Karpas-422 (cell line): Measurements from ENCODE around the gene REEP6. TPM values are rescaled to one million over a fixed set of nuclear protein-coding genes. Genes with fewer than 3 reads are reported as not detected.
A peak's percentile ranks its signal among the peaks of the same experiment; 100 is the strongest.

Experiments
- DNase-seq: peaks from one replicate; pipeline ENCODE4 v3.0.0-alpha.2; 2015
- H2AFZ ChIP-seq: fragments of 200-600 bp; sonication (generic); 2 replicates; pipeline ENCODE4 v1.6.1; 2014; ENCODE audit warnings: antibody characterized with exemption, low read length, mixed read lengths
- H3K27ac ChIP-seq: fragments of 200-600 bp; sonication (generic); 2 replicates; pipeline ENCODE4 v1.5.1; 2014; ENCODE audit warnings: mild to moderate bottlenecking, low read length, moderate library complexity
- H3K27me3 ChIP-seq: fragments of 200-600 bp; sonication (generic); 2 replicates; pipeline ENCODE4 v1.6.1; 2014; ENCODE audit warnings: low read length, mixed read lengths
- H3K36me3 ChIP-seq: fragments of 200-600 bp; sonication (generic); 2 replicates; pipeline ENCODE4 v1.6.1; 2014; ENCODE audit warnings: low read length, mixed read lengths; ENCODE audit not compliant: insufficient read depth
- H3K4me1 ChIP-seq: fragments of 200-600 bp; sonication (generic); 2 replicates; pipeline ENCODE4 v1.6.1; 2014; ENCODE audit warnings: mild to moderate bottlenecking, low read length, mixed read lengths
- H3K4me2 ChIP-seq: fragments of 200-600 bp; sonication (generic); 2 replicates; pipeline ENCODE4 v1.6.1; 2014; ENCODE audit warnings: low read length, low read depth, mild to moderate bottlenecking; ENCODE audit not compliant: poor library complexity, severe bottlenecking
- H3K4me3 ChIP-seq: fragments of 200-600 bp; sonication (generic); 2 replicates; pipeline ENCODE4 v1.5.1; 2014; ENCODE audit warnings: mild to moderate bottlenecking, antibody characterized with exemption, low read length, mixed read lengths
- H3K79me2 ChIP-seq: fragments of 200-600 bp; sonication (generic); 2 replicates; pipeline ENCODE4 v1.6.1; 2014; ENCODE audit warnings: mild to moderate bottlenecking, low read length, mixed read lengths
- H3K9ac ChIP-seq: fragments of 200-600 bp; sonication (generic); 2 replicates; pipeline ENCODE4 v1.6.0; 2014; ENCODE audit warnings: low read length
- H3K9me2 ChIP-seq: fragments of 200-600 bp; sonication (generic), shearing (Covaris generic); replicated peaks from 2 replicates; pipeline ENCODE4 v1.6.0; 2014; ENCODE audit warnings: mild to moderate bottlenecking, low read length, moderate library complexity; ENCODE audit not compliant: insufficient read depth
- H3K9me3 ChIP-seq: fragments of 300-700, 200-600 bp; sonication (generic); 2 replicates; pipeline ENCODE4 v1.6.1; 2014; ENCODE audit warnings: low read length, mixed read lengths
- H4K20me1 ChIP-seq: fragments of 200-600 bp; sonication (generic); 2 replicates; pipeline ENCODE4 v1.6.1; 2014; ENCODE audit warnings: mild to moderate bottlenecking, antibody characterized with exemption, low read length, low read depth; ENCODE audit not compliant: insufficient read depth
- total RNA-seq: library from RNA; depleted of rRNA; stranded (reverse); fragments of >200 nt; shearing (Covaris generic); gene quantifications from 2 replicates; pipeline ENCODE4 v1.2.3, GENCODE V29; 2014; ENCODE audit warnings: low replicate concordance; rRNA removed

Gene REEP6
- total RNA-seq = 1.3 and 1.5 TPM in 2 replicates

DNA sequence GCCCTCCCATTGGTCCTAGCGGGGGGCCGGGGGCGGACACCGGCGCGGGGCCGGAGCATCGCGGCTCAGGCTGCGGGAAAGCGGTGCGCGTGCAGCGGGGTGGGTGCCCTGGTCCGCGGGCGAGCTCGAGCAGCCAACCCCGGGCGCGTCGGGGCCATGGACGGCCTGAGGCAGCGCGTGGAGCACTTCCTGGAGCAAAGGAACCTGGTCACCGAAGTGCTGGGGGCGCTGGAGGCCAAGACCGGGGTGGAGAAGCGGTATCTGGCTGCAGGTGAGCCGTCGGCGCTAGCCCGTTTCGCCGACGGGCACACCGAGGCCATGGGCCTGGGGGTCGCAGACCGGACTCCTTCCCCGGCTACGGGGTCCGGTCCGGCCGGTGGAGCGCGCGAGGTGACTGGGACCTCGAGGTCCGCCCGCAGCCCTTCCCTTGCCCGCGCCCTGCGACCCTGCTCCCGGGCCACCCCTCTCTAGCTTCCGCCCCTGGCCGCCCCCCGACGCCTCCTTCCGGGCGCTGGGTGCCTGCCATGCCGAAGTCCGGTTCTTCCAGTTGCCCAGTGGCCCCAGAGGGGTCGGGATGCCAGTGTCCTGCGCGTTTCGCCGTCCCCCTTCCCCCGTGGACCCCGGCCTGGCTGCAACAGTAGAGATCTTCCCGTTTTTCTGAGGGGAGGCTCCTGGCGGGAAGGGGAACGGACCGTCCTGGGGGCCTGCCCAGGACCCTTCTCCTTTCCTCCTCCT, at the start of gene REEP6:
REEP6 (plus strand) TSS at position 68 of the 735 bp plus-strand sequence; CDS start at position 157, 89 bp downstream.
- 0 out of 2 replicates have a peak within 1 kb of the TSS, but pooled peaks have one; percentile 6 for H3K27ac ChIP-seq
- peak; percentile 42 for DNase-seq
- H3K4me1 ChIP-seq = peaks cover 16% of the 10 kb centered on the region
- H3K9me3 ChIP-seq = no peaks in the 10 kb centered on the region
- peak within 1 kb of the TSS; percentile 94 for H3K4me2 ChIP-seq
- no peaks in the 10 kb centered on the region for H3K27me3 ChIP-seq
- no peaks in the 10 kb centered on the region for H4K20me1 ChIP-seq
- H2AFZ ChIP-seq = peak within 1 kb of the TSS; percentile 90
- no peaks in the 10 kb centered on the region for H3K79me2 ChIP-seq
- no peaks in the 10 kb centered on the region for H3K9me2 ChIP-seq
- peak within 1 kb of the TSS; percentile 83 for H3K9ac ChIP-seq
- H3K36me3 ChIP-seq = no peaks in the 10 kb centered on the region
- H3K4me3 ChIP-seq = peak within 1 kb of the TSS; percentile 78

DNA sequence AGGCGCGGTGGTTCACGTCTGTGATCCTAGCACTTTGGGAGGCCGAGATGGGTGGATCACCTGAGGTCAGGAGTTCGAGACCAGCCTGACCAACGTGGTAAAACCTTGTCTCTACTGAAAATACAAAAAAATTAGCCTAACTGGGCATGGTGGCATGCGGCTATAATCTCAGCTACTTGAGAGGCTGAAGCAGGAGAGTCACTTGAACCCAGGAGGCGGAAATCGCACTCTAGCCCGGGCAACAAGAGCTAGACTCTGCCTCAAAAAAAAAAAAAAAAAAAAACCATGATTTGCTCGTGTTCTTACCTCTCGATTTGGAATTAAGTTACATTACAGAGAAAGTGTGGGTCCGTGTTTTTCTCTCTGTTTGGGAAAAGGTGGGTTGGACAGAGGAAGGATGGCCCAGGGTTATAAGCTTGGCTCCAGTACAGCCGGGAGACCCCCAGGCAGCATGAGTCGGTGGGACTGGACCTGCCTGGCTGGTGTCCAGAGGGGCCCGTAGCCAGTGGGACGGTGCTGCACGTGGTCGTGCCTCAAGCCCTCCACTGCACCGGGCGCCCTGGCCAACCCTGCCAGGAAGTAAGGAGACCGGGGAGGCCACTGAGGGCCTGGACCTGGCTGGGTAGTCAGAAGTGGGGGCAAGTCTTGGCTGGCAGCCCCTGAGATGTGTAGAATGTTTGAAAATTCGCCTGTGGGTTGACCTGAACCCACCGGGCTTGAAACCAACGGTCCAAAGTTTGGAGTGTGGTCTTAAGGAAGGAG, 49.1 kb upstream of the REEP6 start:
- no peak overlapping the region for H3K4me2 ChIP-seq
- H3K9me3 ChIP-seq = no peaks in the 10 kb centered on the region
- no peaks in the 10 kb centered on the region for H3K9me2 ChIP-seq
- no peak overlapping the region for H2AFZ ChIP-seq
- H3K27me3 ChIP-seq = no peaks in the 10 kb centered on the region
- H3K4me1 ChIP-seq = peaks cover 34% of the 10 kb centered on the region
- peaks cover 32% of the 10 kb centered on the region for H3K36me3 ChIP-seq
- peaks cover 18% of the 10 kb centered on the region for H3K79me2 ChIP-seq
- H3K4me3 ChIP-seq = no peak overlapping the region
- H3K9ac ChIP-seq = no peak overlapping the region
- peaks cover 36% of the 10 kb centered on the region for H4K20me1 ChIP-seq
- no peak for DNase-seq
- no peak overlapping the region for H3K27ac ChIP-seq

DNA sequence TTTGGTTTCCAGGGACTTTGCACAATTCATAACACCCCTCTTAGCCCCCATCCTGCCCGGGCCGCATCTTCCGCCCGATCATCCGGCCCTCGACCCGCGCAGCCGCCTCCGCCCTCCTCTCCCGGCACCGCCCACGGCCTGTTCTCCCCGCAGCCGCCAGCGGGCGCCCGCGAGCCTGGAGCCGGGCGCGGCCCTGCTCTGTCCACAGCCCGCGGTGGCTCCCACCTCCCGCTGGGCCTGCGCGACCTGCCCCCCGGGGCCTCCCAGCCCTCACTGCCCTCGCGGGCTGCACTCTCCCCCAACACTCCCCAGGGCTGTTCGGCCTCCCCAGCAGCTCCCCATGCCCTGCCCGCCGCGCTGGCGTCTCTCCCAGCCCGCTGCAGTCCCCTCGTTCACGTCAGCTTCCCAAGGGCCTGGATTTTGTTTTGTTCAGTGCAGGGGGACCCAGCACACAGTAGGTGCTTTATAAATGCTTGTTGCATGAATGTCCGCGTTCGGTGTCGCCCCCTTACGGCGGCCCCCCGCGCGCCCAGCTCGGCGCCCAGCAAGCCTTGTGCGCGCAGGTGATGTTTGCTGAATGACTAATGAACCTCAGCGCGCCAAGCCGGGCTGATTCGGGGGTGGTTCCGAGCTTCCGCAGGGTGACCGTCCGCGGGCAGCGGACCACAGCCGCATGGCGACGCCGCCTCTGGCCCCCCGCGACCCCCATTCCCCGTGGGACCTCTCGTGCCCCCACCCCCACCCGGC, 45.6 kb upstream of the REEP6 start:
- peaks cover 27% of the 10 kb centered on the region for H4K20me1 ChIP-seq

DNA sequence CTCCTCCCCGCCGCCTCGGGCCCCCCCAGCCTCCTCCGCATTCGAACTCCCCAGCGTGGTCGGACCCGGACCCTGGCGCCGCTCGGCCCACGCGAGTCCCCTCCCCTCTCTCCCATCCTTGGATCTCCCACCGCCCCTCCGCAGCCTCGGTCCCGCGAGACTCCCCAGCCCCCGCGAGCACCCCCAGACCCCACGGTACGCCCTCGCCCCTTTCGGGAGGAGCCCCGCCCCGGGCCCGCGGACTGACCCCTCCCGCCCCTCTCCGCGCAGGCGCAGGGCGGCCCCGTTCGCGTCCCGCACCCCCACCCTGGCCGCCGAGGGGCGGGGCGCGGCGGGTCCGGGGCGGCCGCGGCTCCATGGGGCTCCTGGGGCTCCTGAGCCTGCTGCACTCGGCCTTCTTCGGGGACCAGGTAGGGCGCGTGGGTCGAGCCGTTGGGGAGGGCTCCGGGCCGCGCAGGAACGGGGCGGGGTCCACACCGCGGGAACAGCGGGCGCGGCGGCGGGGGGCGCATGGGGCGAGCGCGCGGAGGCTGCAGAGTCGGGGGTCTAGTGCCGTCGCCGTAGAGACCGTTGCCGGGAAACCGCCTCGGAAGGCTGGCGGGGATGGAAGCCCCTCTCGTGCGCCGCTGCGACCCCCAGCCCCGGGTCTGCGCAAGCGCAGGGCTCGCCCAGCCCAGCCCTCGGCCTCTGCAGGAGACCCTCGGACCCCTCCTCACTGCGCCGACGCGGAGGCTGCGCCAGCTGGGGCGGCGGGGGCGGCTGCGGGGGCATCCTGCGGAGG, 44.9 kb upstream of the REEP6 start:
- no peak overlapping the region for H2AFZ ChIP-seq
- H4K20me1 ChIP-seq = peaks cover 23% of the 10 kb centered on the region; the same call in 1 of the 2 replicates
- no peaks in the 10 kb centered on the region for H3K79me2 ChIP-seq
- peaks cover 11% of the 10 kb centered on the region for H3K36me3 ChIP-seq
- peak; percentile 41 for DNase-seq
- peaks cover 26% of the 10 kb centered on the region for H3K4me1 ChIP-seq
- H3K27ac ChIP-seq = no peak overlapping the region
- no peaks in the 10 kb centered on the region for H3K9me2 ChIP-seq
- H3K9ac ChIP-seq = no peak overlapping the region
- H3K27me3 ChIP-seq = 0 out of 2 replicates have a peak, but pooled peaks cover 2% of the 10 kb centered on the region
- H3K4me2 ChIP-seq = no peak overlapping the region
- no peaks in the 10 kb centered on the region for H3K9me3 ChIP-seq
- no peak overlapping the region for H3K4me3 ChIP-seq

More for the DNA sequence above, 45.6 kb upstream of the REEP6 start:
- H3K9ac ChIP-seq = peak overlapping the region; percentile 76
- no peaks in the 10 kb centered on the region for H3K9me3 ChIP-seq
- H2AFZ ChIP-seq = 0 out of 2 replicates have a peak overlapping the region, but pooled peaks have one; percentile 39
- no peaks in the 10 kb centered on the region for H3K27me3 ChIP-seq
- H3K9me2 ChIP-seq = no peaks in the 10 kb centered on the region
- peaks cover 27% of the 10 kb centered on the region for H3K4me1 ChIP-seq
- H3K4me3 ChIP-seq = peak overlapping the region; percentile 70
- H3K4me2 ChIP-seq = peak overlapping the region; percentile 75
- H3K79me2 ChIP-seq = no peaks in the 10 kb centered on the region
- H3K27ac ChIP-seq = peak overlapping the region; percentile 64
- H3K36me3 ChIP-seq = peaks cover 18% of the 10 kb centered on the region
- peak; percentile 94 for DNase-seq

DNA sequence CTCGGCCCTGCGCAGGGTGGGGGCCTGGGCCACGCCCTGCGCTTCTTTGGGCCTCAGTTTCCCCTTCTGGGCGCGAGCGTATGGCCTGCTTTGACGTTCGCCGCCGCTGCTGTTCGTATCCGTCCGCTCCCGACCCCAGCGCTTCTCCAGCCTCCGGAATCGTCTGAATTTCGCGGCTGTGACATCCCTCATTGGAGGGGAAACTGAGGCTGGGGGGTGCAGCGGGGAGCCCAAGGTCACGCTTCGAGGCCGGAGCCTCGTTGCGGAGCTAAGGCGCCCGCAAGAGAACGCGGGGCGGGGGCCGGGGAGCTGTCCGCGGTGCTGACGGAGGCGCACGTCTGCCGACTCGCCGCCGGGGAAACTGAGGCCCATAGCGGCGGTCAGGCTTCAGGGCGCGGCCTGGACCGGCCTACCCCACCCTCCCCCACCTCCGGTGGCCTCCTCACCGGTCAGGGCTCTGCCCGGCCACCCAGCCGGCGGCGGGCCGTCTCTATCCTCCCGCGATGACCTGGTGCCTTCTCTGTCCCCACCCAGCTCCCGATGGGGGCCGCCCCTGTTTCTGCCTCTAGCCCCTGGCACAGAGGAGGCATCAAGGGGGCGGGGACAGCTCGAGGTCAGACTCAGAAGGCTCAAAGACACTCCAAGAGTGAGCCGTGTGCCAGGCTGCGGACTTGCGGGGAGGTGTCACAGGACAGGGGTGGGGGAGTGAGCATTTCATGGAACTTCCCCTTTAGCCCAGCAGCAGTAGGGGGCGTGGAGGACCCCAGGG, 44.1 kb upstream of the REEP6 start:
- Histone ChIP-seq H3K9me2 (no peaks in the 10 kb centered on the region), H3K36me3 (peaks cover 4% of the 10 kb centered on the region; the same call in 1 of the 2 replicates), H4K20me1 (peaks cover 17% of the 10 kb centered on the region; the same call in 1 of the 2 replicates), H3K27me3 (0 out of 2 replicates have a peak, but pooled peaks cover 2% of the 10 kb centered on the region), H3K4me1 (peaks cover 26% of the 10 kb centered on the region), H3K4me3 (no peak overlapping the region), H3K9ac (no peak overlapping the region), H2AFZ (no peak overlapping the region), H3K4me2 (no peak overlapping the region), H3K9me3 (no peaks in the 10 kb centered on the region), H3K79me2 (no peaks in the 10 kb centered on the region), H3K27ac (no peak overlapping the region)
- DNase-seq = peak; percentile 53

DNA sequence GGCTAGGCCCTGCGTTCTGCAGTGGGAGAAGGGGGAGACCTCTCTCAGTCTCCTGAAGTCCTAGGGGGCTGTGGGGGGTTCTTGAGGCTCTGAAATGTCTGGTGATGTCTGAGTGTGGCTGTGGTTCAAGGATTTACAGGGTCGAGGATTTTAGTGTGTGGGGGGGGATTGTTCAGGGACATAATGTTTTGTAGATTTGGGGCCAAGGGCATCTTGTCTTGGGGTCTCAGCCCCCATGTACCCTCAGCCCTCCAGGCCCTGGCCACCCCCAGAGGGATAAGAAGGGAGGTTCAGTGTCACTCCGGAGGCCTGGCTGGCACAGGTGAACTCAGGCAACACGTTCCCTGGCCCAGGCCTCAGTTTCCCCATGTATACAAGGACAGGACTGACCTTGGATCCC, 43.5 kb upstream of the REEP6 start:
- Histone ChIP-seq H2AFZ (no peak overlapping the region), H3K27ac (no peak overlapping the region), H3K9ac (no peak overlapping the region), H3K36me3 (no peaks in the 10 kb centered on the region), H3K9me2 (no peaks in the 10 kb centered on the region), H3K79me2 (no peaks in the 10 kb centered on the region), H3K9me3 (no peaks in the 10 kb centered on the region), H3K4me1 (peaks cover 26% of the 10 kb centered on the region), H4K20me1 (peaks cover 17% of the 10 kb centered on the region; the same call in 1 of the 2 replicates), H3K4me3 (no peak overlapping the region), H3K27me3 (0 out of 2 replicates have a peak, but pooled peaks cover 2% of the 10 kb centered on the region), H3K4me2 (no peak overlapping the region)
- DNase-seq = peak; percentile 40

DNA sequence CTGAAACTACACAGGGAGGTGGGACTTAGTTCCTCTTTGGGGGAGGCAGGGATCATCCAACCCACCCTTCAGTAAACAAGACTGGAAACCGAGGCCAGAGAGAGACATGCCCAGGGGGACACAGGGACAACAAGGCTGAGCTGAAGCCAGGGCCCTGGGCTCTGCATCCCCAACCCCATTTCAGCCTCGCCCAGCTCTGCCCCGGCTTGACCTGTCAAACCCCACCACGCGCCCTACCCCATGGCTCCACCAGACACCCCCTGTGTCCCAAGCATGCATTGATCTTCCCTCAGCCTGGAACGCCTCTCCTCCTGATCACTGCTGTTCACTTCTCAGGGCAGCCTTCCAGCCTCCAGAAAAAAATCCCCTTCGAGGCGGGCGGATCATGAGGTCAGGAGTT, 43.0 kb upstream of the REEP6 start:
- no peak overlapping the region for H3K9ac ChIP-seq
- H3K4me1 ChIP-seq = peaks cover 26% of the 10 kb centered on the region
- no peaks in the 10 kb centered on the region for H3K79me2 ChIP-seq

More for the DNA sequence above, 43.0 kb upstream of the REEP6 start:
- H2AFZ ChIP-seq = no peak overlapping the region
- no peaks in the 10 kb centered on the region for H3K9me3 ChIP-seq
- no peak overlapping the region for H3K4me2 ChIP-seq
- H3K36me3 ChIP-seq = no peaks in the 10 kb centered on the region
- no peak for DNase-seq
- no peak overlapping the region for H3K4me3 ChIP-seq
- no peak overlapping the region for H3K27ac ChIP-seq
- no peaks in the 10 kb centered on the region for H3K9me2 ChIP-seq
- H4K20me1 ChIP-seq = peaks cover 14% of the 10 kb centered on the region; the same call in 1 of the 2 replicates
- H3K27me3 ChIP-seq = 0 out of 2 replicates have a peak, but pooled peaks cover 2% of the 10 kb centered on the region
